Small intestine (tissue), 7 donors: ENCODE results near the gene NQO1. TPM values are rescaled to one million over a fixed set of nuclear protein-coding genes. Genes with fewer than 3 reads are reported as not detected.

ENCODE experiments used
- DNase-seq, 2 donors: peaks; one replicate each; pipeline versions ENCODE4 v3.0.0 to v3.0.0-alpha.2; 2013
- FAIRE-seq: peaks from 2 replicates; lab custom pipeline; 2012; peaks lifted over from hg19 to GRCh38; lab: Jason Lieb, UNC
- H3K27ac ChIP-seq, 3 donors: one replicate each; pipeline ENCODE4 v1.5.1; 2013; ENCODE audit warnings: low read length in 2 of 3, mild to moderate bottlenecking in 2 of 3, control low read depth in 1 of 3, inconsistent platforms in 1 of 3, low read depth in 1 of 3, moderate library complexity in 1 of 3
- H3K27me3 ChIP-seq, 3 donors: one replicate each; pipeline ENCODE4 v1.6.1; 2013; ENCODE audit warnings: low read length in 3 of 3, inconsistent platforms in 1 of 3; ENCODE audit not compliant: control insufficient read depth in 3 of 3, insufficient read depth in 3 of 3
- H3K36me3 ChIP-seq, 3 donors: one replicate each; pipeline ENCODE4 v1.6.1; 2013; ENCODE audit warnings: low read length in 3 of 3, inconsistent platforms in 1 of 3, low read depth in 1 of 3, mild to moderate bottlenecking in 1 of 3, moderate library complexity in 1 of 3; ENCODE audit not compliant: control insufficient read depth in 3 of 3, insufficient read depth in 2 of 3
- H3K4me1 ChIP-seq, 3 donors: one replicate each; pipeline ENCODE4 v1.6.1; 2013; ENCODE audit warnings: low read length in 2 of 3, inconsistent platforms in 1 of 3, low read depth in 1 of 3, mild to moderate bottlenecking in 1 of 3, moderate library complexity in 1 of 3; ENCODE audit not compliant: control insufficient read depth in 3 of 3, insufficient read depth in 2 of 3
- H3K4me3 ChIP-seq, 3 donors: one replicate each; pipeline ENCODE4 v1.5.1; 2013; ENCODE audit warnings: low read length in 3 of 3, control low read depth in 1 of 3, inconsistent platforms in 1 of 3, low read depth in 1 of 3, mild to moderate bottlenecking in 1 of 3, moderate library complexity in 1 of 3
- H3K9me3 ChIP-seq, 2 donors: one replicate each; pipeline ENCODE4 v1.6.1; 2013; ENCODE audit warnings: low read depth in 1 of 2, low read length in 1 of 2; ENCODE audit not compliant: control insufficient read depth in 2 of 2, insufficient read depth in 1 of 2
- WGBS, 3 donors: extraction: QIAGEN DNeasy Blood & Tissue Kit; methylation state at CpG; one replicate each; pipeline ENCODE4 v1.1.7; 2013; 5-methylcytosine and 5-hydroxymethylcytosine counted together
- polyA plus RNA-seq, 4 donors: library from polyadenylated mRNA; stranded (reverse) in 3 of 4; unstranded in 1 of 4; fragments of 200-250 nt in 3 of 4; fragments of 120-200 nt in 1 of 4; gene quantifications; one replicate each; pipeline versions ENCODE4 v1.2.1 to v1.2.3, GENCODE V29; 2013
- donor health status: healthy with polysubstance abuse.
- donor health status: control.
- donor health status: control.
- donor health status: Bipolar disorder and iron deficiency.
- donor health status: healthy.

NQO1 gene
- polyA plus RNA-seq, 4 donors, result 18.2 to 151 (median 96.3) TPM

GRCh38 chr16:69662901-69663300 lies 63.5 kb downstream of the NQO1 start:
- H3K27me3 ChIP-seq, result no peaks in the 10 kb centered on the region
- H3K36me3 ChIP-seq, result peaks cover 3 to 45% (median 8%) of the 10 kb centered on the region in 3 donors
- no peak overlapping the region for H3K4me3 ChIP-seq
- H3K9me3 ChIP-seq, result no peaks in the 10 kb centered on the region
- 78 to 97% (median 83%) methylated on average over 1 of the region's 1 CpG for WGBS, 3 donors
- FAIRE-seq (no peak), DNase-seq (no peak)
- no peak overlapping the region for H3K27ac ChIP-seq
- no peaks in the 10 kb centered on the region for H3K4me1 ChIP-seq

GRCh38 chr16:69660166-69660565 lies 66.2 kb downstream of the NQO1 start:
- no peak overlapping the region for H3K4me3 ChIP-seq
- DNase-seq, result no peak
- peaks cover 3 to 60% (median 12%) of the 10 kb centered on the region in 3 donors for H3K36me3 ChIP-seq
- H3K27me3 ChIP-seq, result no peaks in the 10 kb centered on the region
- no peak overlapping the region for H3K27ac ChIP-seq
- H3K4me1 ChIP-seq, result no peaks in the 10 kb centered on the region
- no peak for FAIRE-seq
- no peaks in the 10 kb centered on the region for H3K9me3 ChIP-seq
- 83 to 94% (median 92%) methylated on average over 4 of the region's 4 CpGs for whole genome bisulfite sequencing, 3 donors

Other genes starting within 250 kb of the NQO1 start
- gene NFAT5, start 160.6 kb downstream of the NQO1 start, polyA plus RNA-seq, result 10 to 100 TPM in 1 of 4 donors, 1 to 10 TPM in 2, under 1 TPM in 1; 0.89 to 24.7 (median 3.3) TPM
- gene NOB1, start 28.4 kb upstream of the NQO1 start, polyA plus RNA-seq, result 10 to 100 TPM; 22.8 to 71.0 (median 41.4) TPM
- 10 to 100 TPM; 32.4 to 44.6 (median 35.4) TPM for gene WWP2, start 35.8 kb upstream of the NQO1 start, polyA plus RNA-seq
- gene CLEC18A, start 224.8 kb upstream of the NQO1 start, polyA plus RNA-seq, result 1 to 10 TPM in 3 of 4 donors, under 1 TPM in 1; 0.87 to 8.1 (median 2.9) TPM